ENCODE results near the gene SFXN5. TPM values are rescaled to one million over a fixed set of nuclear protein-coding genes. Genes with fewer than 3 reads are reported as not detected.

SFXN5 gene
- total and polyA plus RNA-seq, 4 donors = 6.3 to 20.7 (median 14.8) TPM

- WGBS, 2 donors = 69 to 72% methylated on average over 12 of the region's 12 CpGs
- Histone ChIP-seq H3K36me3 (ENCODE audit: control insufficient read depth in 1 of 2, insufficient read depth in 2 of 2, low read length in 1 of 2) (no peaks in the 10 kb centered on the region), H3K4me1 (ENCODE audit: control insufficient read depth in 1 of 2, insufficient read depth in 2 of 2, low read length in 2 of 2) (no peaks in the 10 kb centered on the region), H3K9me3 (ENCODE audit: control insufficient read depth, low read length) (no peaks in the 10 kb centered on the region), H3K27me3 (ENCODE audit: control insufficient read depth in 1 of 2, insufficient read depth in 2 of 2, low read length in 1 of 2) (no peaks in the 10 kb centered on the region), H3K27ac (ENCODE audit: low read depth in 1 of 2, low read length in 2 of 2) (no peak overlapping the region), H3K4me3 (ENCODE audit: low read length in 2 of 2) (no peak overlapping the region)
- intact Hi-C loops (cut with DNase I) = no loop called here
- DNase-seq (peak; percentile 41 to 55), ATAC-seq (ENCODE audit: low FRiP score) (no peak)
These were observed 85.4 kb downstream of the SFXN5 start for GRCh38 chr2:72985891-72986683.

- H3K27me3 ChIP-seq (ENCODE audit: control insufficient read depth in 1 of 2, insufficient read depth in 2 of 2, low read length in 1 of 2) = no peaks in the 10 kb centered on the region
- H3K4me1 ChIP-seq (ENCODE audit: control insufficient read depth in 1 of 2, insufficient read depth in 2 of 2, low read length in 2 of 2) = no peaks in the 10 kb centered on the region
- no peaks in the 10 kb centered on the region for H3K36me3 ChIP-seq (ENCODE audit: control insufficient read depth in 1 of 2, insufficient read depth in 2 of 2, low read length in 1 of 2)
- H3K9me3 ChIP-seq (ENCODE audit: control insufficient read depth, low read length) = no peaks in the 10 kb centered on the region
- DNase-seq = peak; percentile 22 to 35
- ATAC-seq (ENCODE audit: low FRiP score) = no peak
- H3K27ac ChIP-seq (ENCODE audit: low read depth in 1 of 2, low read length in 2 of 2) = no peak overlapping the region
- 96% methylated on average over 5 of the region's 5 CpGs for WGBS, 2 donors
- H3K4me3 ChIP-seq (ENCODE audit: low read length in 2 of 2) = no peak overlapping the region
- intact Hi-C loops (cut with DNase I) = no loop called here
These were observed 86.4 kb downstream of the SFXN5 start for GRCh38 chr2:72985136-72985535.

DNA sequence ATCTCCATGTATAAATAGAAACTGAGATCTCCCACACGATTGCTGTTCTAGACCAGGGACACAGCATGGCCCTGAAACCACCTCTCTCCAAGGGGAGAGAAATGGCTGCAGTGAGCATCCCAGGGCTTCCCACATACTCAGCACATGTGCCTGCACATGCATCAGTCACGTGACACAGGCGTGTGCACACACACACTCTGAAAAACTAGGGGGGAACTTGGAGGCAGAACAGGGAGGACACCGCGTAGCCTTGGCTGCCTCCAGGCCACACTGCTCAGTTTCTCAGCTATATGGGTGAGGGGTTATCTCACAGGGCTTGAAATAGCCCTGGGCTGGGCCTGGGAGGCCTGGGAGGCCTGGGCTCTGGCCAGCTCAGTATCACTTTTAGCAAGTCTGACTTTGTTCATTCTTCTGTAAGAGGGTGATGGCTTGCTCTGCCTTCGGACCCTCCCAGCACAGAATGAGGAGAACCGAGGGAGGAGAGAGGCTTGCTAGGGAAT lies 87.3 kb downstream of the SFXN5 start:
- intact Hi-C loops (cut with DNase I) = no loop called here

DNA sequence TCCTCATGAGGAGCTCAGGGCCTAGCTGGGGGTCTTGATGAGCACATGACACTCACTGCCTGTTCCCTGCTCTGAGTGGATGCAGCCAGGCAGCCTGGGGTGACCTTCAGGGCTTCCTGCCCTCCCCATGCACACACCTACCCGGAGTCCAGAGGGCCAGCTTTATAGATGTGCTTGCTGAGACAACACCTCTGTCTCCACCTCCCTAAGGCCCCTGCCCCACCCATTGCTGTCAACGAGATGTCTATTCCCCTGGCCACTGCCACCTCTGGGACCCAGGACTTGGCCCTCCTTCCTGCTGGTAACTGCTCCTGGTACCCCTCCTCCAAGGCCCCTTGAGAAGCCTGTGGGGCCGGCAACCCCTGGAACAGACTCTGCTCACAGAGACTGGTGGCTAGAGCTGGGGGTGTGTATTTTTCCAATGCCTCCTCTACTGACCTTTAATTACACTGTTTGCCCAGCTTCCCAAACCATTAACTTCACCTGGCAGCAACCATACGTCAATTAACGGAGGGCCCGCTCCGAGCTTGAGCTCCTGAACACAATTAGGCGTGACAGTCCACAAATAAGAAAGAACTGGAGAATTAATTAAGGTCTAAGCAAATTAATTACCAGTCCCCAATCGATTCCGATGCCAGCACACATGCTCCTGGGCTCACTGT lies 87.9 kb downstream of the SFXN5 start:
- H3K27me3 ChIP-seq (ENCODE audit: control insufficient read depth in 1 of 2, insufficient read depth in 2 of 2, low read length in 1 of 2) = no peaks in the 10 kb centered on the region
- intact Hi-C loops (cut with DNase I) = no loop called here
- WGBS, 2 donors = 88 to 89% methylated on average over 10 of the region's 10 CpGs
- no peaks in the 10 kb centered on the region for H3K4me1 ChIP-seq (ENCODE audit: control insufficient read depth in 1 of 2, insufficient read depth in 2 of 2, low read length in 2 of 2)
- peak; percentile 23 for ATAC-seq (ENCODE audit: low FRiP score)
- DNase-seq = peak; percentile 39 to 41
- H3K4me3 ChIP-seq (ENCODE audit: low read length in 2 of 2) = no peak overlapping the region
- no peaks in the 10 kb centered on the region for H3K36me3 ChIP-seq (ENCODE audit: control insufficient read depth in 1 of 2, insufficient read depth in 2 of 2, low read length in 1 of 2)
- no peaks in the 10 kb centered on the region for H3K9me3 ChIP-seq (ENCODE audit: control insufficient read depth, low read length)
- H3K27ac ChIP-seq (ENCODE audit: low read depth in 1 of 2, low read length in 2 of 2) = no peak overlapping the region

More for the DNA sequence above, 87.3 kb downstream of the SFXN5 start:
- ATAC-seq (ENCODE audit: low FRiP score) (no peak), DNase-seq (peak; percentile 50 to 67)
- H3K4me3 ChIP-seq (ENCODE audit: low read length in 2 of 2) = no peak overlapping the region
- WGBS, 2 donors = 37 to 46% methylated on average over 7 of the region's 7 CpGs
- no peak overlapping the region for H3K27ac ChIP-seq (ENCODE audit: low read depth in 1 of 2, low read length in 2 of 2)
- no peaks in the 10 kb centered on the region for H3K4me1 ChIP-seq (ENCODE audit: control insufficient read depth in 1 of 2, insufficient read depth in 2 of 2, low read length in 2 of 2)
- H3K36me3 ChIP-seq (ENCODE audit: control insufficient read depth in 1 of 2, insufficient read depth in 2 of 2, low read length in 1 of 2) = no peaks in the 10 kb centered on the region
- no peaks in the 10 kb centered on the region for H3K9me3 ChIP-seq (ENCODE audit: control insufficient read depth, low read length)
- H3K27me3 ChIP-seq (ENCODE audit: control insufficient read depth in 1 of 2, insufficient read depth in 2 of 2, low read length in 1 of 2) = no peaks in the 10 kb centered on the region

- ATAC-seq (ENCODE audit: low FRiP score) (no peak), DNase-seq (peak; percentile 46 to 58)
- H3K9me3 ChIP-seq (ENCODE audit: control insufficient read depth, low read length) = no peaks in the 10 kb centered on the region
- no peak overlapping the region for H3K27ac ChIP-seq (ENCODE audit: low read depth in 1 of 2, low read length in 2 of 2)
- no peaks in the 10 kb centered on the region for H3K36me3 ChIP-seq (ENCODE audit: control insufficient read depth in 1 of 2, insufficient read depth in 2 of 2, low read length in 1 of 2)
- H3K27me3 ChIP-seq (ENCODE audit: control insufficient read depth in 1 of 2, insufficient read depth in 2 of 2, low read length in 1 of 2) = no peaks in the 10 kb centered on the region
- H3K4me3 ChIP-seq (ENCODE audit: low read length in 2 of 2) = no peak overlapping the region
- intact Hi-C loops (cut with DNase I) = no loop called here
- WGBS, 2 donors = 90 to 92% methylated on average over 11 of the region's 11 CpGs
- H3K4me1 ChIP-seq (ENCODE audit: control insufficient read depth in 1 of 2, insufficient read depth in 2 of 2, low read length in 2 of 2) = no peaks in the 10 kb centered on the region
These were observed 88.6 kb downstream of the SFXN5 start for GRCh38 chr2:72982781-72983499.

DNA sequence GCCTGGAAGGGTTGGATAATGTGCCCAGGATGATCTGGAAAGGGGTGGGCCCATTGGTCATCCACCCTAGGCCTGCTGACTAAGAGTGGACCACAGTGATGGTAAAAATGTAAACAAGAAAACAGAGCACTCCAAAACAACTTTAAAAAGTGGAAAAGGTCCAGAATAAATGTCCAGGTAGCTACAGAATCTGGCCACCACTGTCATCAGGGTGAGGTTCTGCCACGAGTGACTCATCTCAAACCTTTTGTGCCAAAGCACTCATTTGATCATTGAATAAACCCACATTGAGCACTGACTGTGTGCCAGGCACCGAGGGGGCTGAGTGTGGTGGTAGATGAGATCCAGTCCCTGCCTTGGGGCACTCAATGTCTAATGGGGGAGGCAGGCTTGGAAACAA lies 89.3 kb downstream of the SFXN5 start:
- intact Hi-C loops (cut with DNase I) = no loop called here
- 84 to 90% methylated on average over 2 of the region's 2 CpGs for whole genome bisulfite sequencing, 2 donors
- H3K9me3 ChIP-seq (ENCODE audit: control insufficient read depth, low read length) = no peaks in the 10 kb centered on the region
- ATAC-seq (ENCODE audit: low FRiP score) (no peak), DNase-seq (no peak)
- no peaks in the 10 kb centered on the region for H3K4me1 ChIP-seq (ENCODE audit: control insufficient read depth in 1 of 2, insufficient read depth in 2 of 2, low read length in 2 of 2)
- no peaks in the 10 kb centered on the region for H3K27me3 ChIP-seq (ENCODE audit: control insufficient read depth in 1 of 2, insufficient read depth in 2 of 2, low read length in 1 of 2)
- no peak overlapping the region for H3K27ac ChIP-seq (ENCODE audit: low read depth in 1 of 2, low read length in 2 of 2)
- no peak overlapping the region for H3K4me3 ChIP-seq (ENCODE audit: low read length in 2 of 2)
- no peaks in the 10 kb centered on the region for H3K36me3 ChIP-seq (ENCODE audit: control insufficient read depth in 1 of 2, insufficient read depth in 2 of 2, low read length in 1 of 2)

DNA sequence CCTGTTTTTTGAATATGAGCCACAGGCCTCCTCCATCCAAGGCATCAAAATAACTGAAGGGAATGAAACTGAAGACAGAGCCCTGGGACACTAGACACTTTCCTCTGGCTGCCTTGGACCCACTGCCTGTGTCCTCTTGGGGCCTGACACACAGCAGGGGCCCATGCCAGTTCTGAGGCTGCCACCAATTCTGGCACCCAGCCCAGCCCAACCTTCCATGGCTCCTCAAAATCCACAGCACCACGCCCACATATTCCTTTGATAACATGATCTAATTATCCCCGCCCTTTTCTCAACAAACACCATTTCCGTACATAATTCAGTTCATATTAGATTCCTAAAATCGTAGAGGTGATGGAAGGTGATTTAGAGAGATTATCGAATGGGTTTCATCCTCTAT lies 90.0 kb downstream of the SFXN5 start:
- Histone ChIP-seq H3K27ac (ENCODE audit: low read depth in 1 of 2, low read length in 2 of 2) (no peak overlapping the region), H3K27me3 (ENCODE audit: control insufficient read depth in 1 of 2, insufficient read depth in 2 of 2, low read length in 1 of 2) (no peaks in the 10 kb centered on the region), H3K9me3 (ENCODE audit: control insufficient read depth, low read length) (no peaks in the 10 kb centered on the region), H3K4me1 (ENCODE audit: control insufficient read depth in 1 of 2, insufficient read depth in 2 of 2, low read length in 2 of 2) (no peaks in the 10 kb centered on the region), H3K36me3 (ENCODE audit: control insufficient read depth in 1 of 2, insufficient read depth in 2 of 2, low read length in 1 of 2) (no peaks in the 10 kb centered on the region), H3K4me3 (ENCODE audit: low read length in 2 of 2) (no peak overlapping the region)
- intact Hi-C loops (cut with DNase I) = no loop called here
- ATAC-seq (ENCODE audit: low FRiP score) = no peak
- DNase-seq = peak in 1 of 2 donors; percentile 53
- 95 to 97% methylated on average over 5 of the region's 5 CpGs for WGBS, 2 donors

DNA sequence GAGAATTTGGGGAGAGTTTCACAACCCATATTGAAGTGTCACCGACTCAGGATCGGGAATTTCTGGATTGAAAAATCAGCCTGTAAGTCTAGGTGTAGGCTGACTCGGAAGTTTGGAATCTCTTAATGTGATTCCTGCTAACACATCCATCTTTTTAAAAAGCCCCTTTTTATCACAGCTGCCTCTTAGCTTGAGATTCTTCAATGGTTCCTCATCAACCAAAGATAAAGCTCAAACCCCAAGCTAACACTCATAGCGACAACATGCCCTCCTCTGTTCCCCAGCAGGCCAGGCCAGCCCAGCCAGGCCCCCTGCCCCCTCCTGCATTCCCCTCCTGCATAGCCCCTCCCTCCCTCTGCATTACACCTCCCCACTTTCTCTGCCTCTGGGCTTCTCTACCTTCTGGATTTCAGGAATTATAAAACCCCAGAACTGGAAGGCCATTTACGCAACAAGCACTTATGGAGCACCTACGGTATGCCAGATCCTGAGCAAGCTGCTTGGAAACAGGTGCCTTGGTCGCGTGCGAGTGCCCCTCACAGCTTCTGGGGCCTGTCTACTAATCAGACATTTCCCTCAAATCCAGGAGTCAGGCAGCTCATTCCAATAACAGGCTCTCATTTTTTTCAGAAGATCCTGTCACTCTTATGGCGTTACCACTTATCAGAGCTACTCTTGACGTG lies 90.8 kb downstream of the SFXN5 start:
- 93% methylated on average over 11 of the region's 11 CpGs for WGBS, 2 donors
- H3K9me3 ChIP-seq (ENCODE audit: control insufficient read depth, low read length) = no peaks in the 10 kb centered on the region
- peak; percentile 13 to 23 for DNase-seq
- intact Hi-C loops (cut with DNase I) = no loop called here
- no peaks in the 10 kb centered on the region for H3K4me1 ChIP-seq (ENCODE audit: control insufficient read depth in 1 of 2, insufficient read depth in 2 of 2, low read length in 2 of 2)
- no peak for ATAC-seq (ENCODE audit: low FRiP score)
- no peaks in the 10 kb centered on the region for H3K36me3 ChIP-seq (ENCODE audit: control insufficient read depth in 1 of 2, insufficient read depth in 2 of 2, low read length in 1 of 2)
- no peak overlapping the region for H3K27ac ChIP-seq (ENCODE audit: low read depth in 1 of 2, low read length in 2 of 2)
- no peak overlapping the region for H3K4me3 ChIP-seq (ENCODE audit: low read length in 2 of 2)
- no peaks in the 10 kb centered on the region for H3K27me3 ChIP-seq (ENCODE audit: control insufficient read depth in 1 of 2, insufficient read depth in 2 of 2, low read length in 1 of 2)
